Subcutaneous abdominal adipose tissue (tissue), 5 donors: Measurements from ENCODE around the gene CHP1.

Experiments
- H3K27ac ChIP-seq: one replicate; pipeline ENCODE4 v1.7.0; 2013; ENCODE audit warnings: low read depth, mild to moderate bottlenecking, inconsistent platforms, low read length, moderate library complexity
- H3K27me3 ChIP-seq, 5 donors: one replicate each; pipeline ENCODE4 v1.7.0; 2013; ENCODE audit warnings: low read length in 5 of 5, inconsistent platforms in 1 of 5; ENCODE audit not compliant: control insufficient read depth in 5 of 5, insufficient read depth in 4 of 5
- H3K36me3 ChIP-seq, 5 donors: one replicate each; pipeline ENCODE4 v1.7.0; 2013; ENCODE audit warnings: low read length in 5 of 5; ENCODE audit not compliant: control insufficient read depth in 5 of 5, insufficient read depth in 5 of 5
- H3K4me1 ChIP-seq, 5 donors: one replicate each; pipeline ENCODE4 v1.7.0; 2013; ENCODE audit warnings: low read length in 5 of 5, mild to moderate bottlenecking in 3 of 5, moderate library complexity in 1 of 5; ENCODE audit not compliant: control insufficient read depth in 5 of 5, insufficient read depth in 5 of 5
- H3K4me3 ChIP-seq, 5 donors: one replicate each; pipeline ENCODE4 v1.7.0; 2013; ENCODE audit warnings: low read length in 5 of 5, low read depth in 1 of 5
- H3K9ac ChIP-seq, 5 donors: one replicate each; pipeline ENCODE4 v1.7.0; 2013; ENCODE audit warnings: low read length in 5 of 5, mild to moderate bottlenecking in 4 of 5, moderate library complexity in 3 of 5
- H3K9me3 ChIP-seq, 5 donors: one replicate each; pipeline ENCODE4 v1.7.0; 2013; ENCODE audit warnings: low read length in 5 of 5; ENCODE audit not compliant: control insufficient read depth in 5 of 5
- donor health status: healthy.
- donor health status: healthy.
- donor health status: healthy.
- donor health status: healthy.
- donor health status: healthy.

Gene CHP1

GRCh38 chr15:41230650-41231421 is at the start of gene CHP1, which contains the start of gene EXD1:
TSS of gene CHP1 (plus strand) at chr15:41231268. CDS start at chr15:41231383, 115 bp downstream.
TSS of gene EXD1 (minus strand) at chr15:41230757. CDS start at chr15:41226575, 4,182 bp downstream.
- H3K9me3 ChIP-seq, result no peaks in the 10 kb centered on the region
- H3K9ac ChIP-seq, result peak within 1 kb of the TSS; percentile 72 to 98 (median 96)
- peak within 1 kb of the TSS; percentile 97 for H3K27ac ChIP-seq
- no peaks in the 10 kb centered on the region for H3K27me3 ChIP-seq
- peaks cover 4 to 37% (median 30%) of the 10 kb centered on the region in 5 donors for H3K4me1 ChIP-seq
- H3K4me3 ChIP-seq, result peak within 1 kb of the TSS; percentile 91 to 98 (median 93)
- peaks cover 0 to 4% (median 0%) of the 10 kb centered on the region in 5 donors for H3K36me3 ChIP-seq

GRCh38 chr15:41182266-41182665 is 48.8 kb upstream of the CHP1 start:
- Histone ChIP-seq H3K9ac (no peak overlapping the region), H3K27ac (no peak overlapping the region), H3K9me3 (no peaks in the 10 kb centered on the region), H3K4me3 (no peak overlapping the region), H3K27me3 (no peaks in the 10 kb centered on the region), H3K4me1 (no peaks in the 10 kb centered on the region), H3K36me3 (no peaks in the 10 kb centered on the region)

- no peak overlapping the region for H3K4me3 ChIP-seq
- no peaks in the 10 kb centered on the region for H3K9me3 ChIP-seq
- H3K36me3 ChIP-seq, result no peaks in the 10 kb centered on the region
- no peak overlapping the region for H3K9ac ChIP-seq
- no peak overlapping the region for H3K27ac ChIP-seq
- no peaks in the 10 kb centered on the region for H3K27me3 ChIP-seq
- H3K4me1 ChIP-seq, result no peaks in the 10 kb centered on the region
Observed at GRCh38 chr15:41183581-41183980, 47.5 kb upstream of the CHP1 start.

GRCh38 chr15:41194444-41194843 is 36.6 kb upstream of the CHP1 start:
- H3K4me1 ChIP-seq, result peaks cover 0 to 3% (median 0%) of the 10 kb centered on the region in 5 donors
- H3K27me3 ChIP-seq, result no peaks in the 10 kb centered on the region
- H3K9ac ChIP-seq, result no peak overlapping the region
- no peaks in the 10 kb centered on the region for H3K36me3 ChIP-seq
- no peak overlapping the region for H3K4me3 ChIP-seq
- peaks cover 0 to 2% (median 0%) of the 10 kb centered on the region in 5 donors for H3K9me3 ChIP-seq
- no peak overlapping the region for H3K27ac ChIP-seq

GRCh38 chr15:41199470-41199869 is 31.6 kb upstream of the CHP1 start:
- Histone ChIP-seq H3K27me3 (no peaks in the 10 kb centered on the region), H3K9ac (no peak overlapping the region), H3K36me3 (no peaks in the 10 kb centered on the region), H3K4me1 (no peaks in the 10 kb centered on the region), H3K27ac (no peak overlapping the region), H3K4me3 (no peak overlapping the region), H3K9me3 (no peaks in the 10 kb centered on the region)

- Histone ChIP-seq H3K36me3 (no peaks in the 10 kb centered on the region), H3K27ac (no peak overlapping the region), H3K9ac (no peak overlapping the region), H3K4me1 (no peaks in the 10 kb centered on the region), H3K4me3 (no peak overlapping the region), H3K27me3 (no peaks in the 10 kb centered on the region), H3K9me3 (no peaks in the 10 kb centered on the region)
Observed at GRCh38 chr15:41203395-41203794, 27.7 kb upstream of the CHP1 start.

- H3K4me3 ChIP-seq, result no peak overlapping the region
- no peaks in the 10 kb centered on the region for H3K4me1 ChIP-seq
- H3K27me3 ChIP-seq, result no peaks in the 10 kb centered on the region
- H3K27ac ChIP-seq, result no peak overlapping the region
- H3K9me3 ChIP-seq, result no peaks in the 10 kb centered on the region
- H3K9ac ChIP-seq, result no peak overlapping the region
- H3K36me3 ChIP-seq, result no peaks in the 10 kb centered on the region
Observed at GRCh38 chr15:41205315-41205714, 25.8 kb upstream of the CHP1 start.

GRCh38 chr15:41207687-41208448 is 23.2 kb upstream of the CHP1 start:
- H3K9me3 ChIP-seq, result no peaks in the 10 kb centered on the region
- H3K4me1 ChIP-seq, result no peaks in the 10 kb centered on the region
- H3K9ac ChIP-seq, result no peak overlapping the region
- no peak overlapping the region for H3K4me3 ChIP-seq
- H3K36me3 ChIP-seq, result no peaks in the 10 kb centered on the region
- H3K27ac ChIP-seq, result no peak overlapping the region
- H3K27me3 ChIP-seq, result peaks cover 0 to 5% (median 0%) of the 10 kb centered on the region in 5 donors

- no peak overlapping the region for H3K27ac ChIP-seq
- no peak overlapping the region for H3K4me3 ChIP-seq
- H3K9me3 ChIP-seq, result no peaks in the 10 kb centered on the region
- peaks cover 0 to 4% (median 0%) of the 10 kb centered on the region in 5 donors for H3K4me1 ChIP-seq
- no peak overlapping the region for H3K9ac ChIP-seq
- no peaks in the 10 kb centered on the region for H3K36me3 ChIP-seq
- peaks cover 0 to 5% (median 0%) of the 10 kb centered on the region in 5 donors for H3K27me3 ChIP-seq
Observed at GRCh38 chr15:41215708-41216107, 15.4 kb upstream of the CHP1 start.

GRCh38 chr15:41218851-41219250 is 12.2 kb upstream of the CHP1 start:
- no peak overlapping the region for H3K9ac ChIP-seq
- no peaks in the 10 kb centered on the region for H3K9me3 ChIP-seq
- H3K4me3 ChIP-seq, result no peak overlapping the region
- peaks cover 0 to 4% (median 0%) of the 10 kb centered on the region in 5 donors for H3K4me1 ChIP-seq
- no peaks in the 10 kb centered on the region for H3K27me3 ChIP-seq
- H3K36me3 ChIP-seq, result no peaks in the 10 kb centered on the region
- no peak overlapping the region for H3K27ac ChIP-seq
